Hepatocyte (in vitro differentiated cells): ENCODE data around the gene PLCD3. TPM values are rescaled to one million over a fixed set of nuclear protein-coding genes. Genes with fewer than 3 reads are reported as not detected.

Experiments used
- DNase-seq: peaks from one replicate; pipeline ENCODE4 v3.0.0-alpha.2; 2016; ENCODE audit warnings: low spot score
- H2AFZ ChIP-seq: fragments of 200-600 bp; sonication (generic); 2 replicates; pipeline ENCODE4 v1.6.0; 2016; ENCODE audit warnings: antibody characterized with exemption, mild to moderate bottlenecking
- H3K27ac ChIP-seq: fragments of 200-600 bp; sonication (generic); 2 replicates; pipeline ENCODE4 v1.5.1; 2016; ENCODE audit warnings: mild to moderate bottlenecking
- H3K27me3 ChIP-seq: fragments of 200-600 bp; sonication (generic); 2 replicates; pipeline ENCODE4 v1.6.1; 2016
- H3K36me3 ChIP-seq: fragments of 200-600 bp; sonication (generic); replicated peaks from 2 replicates; pipeline ENCODE4 v1.5.1; 2016; ENCODE audit warnings: low read depth; ENCODE audit not compliant: insufficient read depth
- H3K4me1 ChIP-seq: fragments of 200-600 bp; sonication (generic); 2 replicates; pipeline ENCODE4 v1.5.1; 2016; ENCODE audit warnings: mild to moderate bottlenecking, moderate library complexity; ENCODE audit not compliant: insufficient read depth
- H3K4me2 ChIP-seq: fragments of 200-600 bp; sonication (generic); 2 replicates; pipeline ENCODE4 v1.6.0; 2016
- H3K4me3 ChIP-seq: fragments of 200-600 bp; sonication (generic); 2 replicates; pipeline ENCODE4 v1.5.1; 2016; ENCODE audit warnings: mild to moderate bottlenecking
- H3K79me2 ChIP-seq: fragments of 200-600 bp; sonication (generic); 2 replicates; pipeline ENCODE4 v1.6.0; 2017; ENCODE audit warnings: mild to moderate bottlenecking
- H3K9me2 ChIP-seq: fragments of 200-600 bp; sonication (generic); replicated peaks from 2 replicates; pipeline ENCODE4 v1.6.0; 2017; ENCODE audit warnings: mild to moderate bottlenecking; ENCODE audit not compliant: insufficient read depth
- H3K9me3 ChIP-seq: fragments of 200-600 bp; sonication (generic); 2 replicates; pipeline ENCODE4 v1.5.1; 2016; ENCODE audit warnings: low read depth, mild to moderate bottlenecking
- H4K20me1 ChIP-seq: fragments of 200-600 bp; sonication (generic); 2 replicates; pipeline ENCODE4 v1.6.0; 2016; ENCODE audit warnings: mild to moderate bottlenecking; ENCODE audit not compliant: insufficient read depth, poor library complexity, severe bottlenecking
- EZH2 ChIP-seq: fragments of 200-600 bp; sonication (generic); IDR thresholded peaks from 2 replicates; pipeline ENCODE4 v1.6.1; 2016; ENCODE audit warnings: antibody characterized with exemption, mild to moderate bottlenecking, borderline replicate concordance
- EZH2phosphoT487 ChIP-seq: fragments of 200-600 bp; sonication (generic); IDR thresholded peaks from one replicate; pipeline ENCODE4 v1.6.1; 2018; ENCODE audit warnings: antibody characterized with exemption, mild to moderate bottlenecking, low read depth, moderate library complexity; ENCODE audit not compliant: unreplicated experiment, severe bottlenecking
- WGBS: methylation state at CpG from one replicate; pipeline ENCODE4 v1.1.6; 2016; ENCODE audit warnings: low lambda C conversion rate; ENCODE audit errors: missing lambda C conversion rate; 5-methylcytosine and 5-hydroxymethylcytosine counted together
- polyA plus RNA-seq: library from polyadenylated mRNA; unstranded; fragments of >200 nt; fragmentation: Nextera tagmentation; extraction: Ambion mirVana; gene quantifications from 2 replicates; pipeline ENCODE4 v1.2.1, GENCODE V29; 2016
- total RNA-seq: library from RNA; depleted of rRNA; stranded (reverse); fragments of >200 nt; gene quantifications from 2 replicates; pipeline ENCODE4 v1.2.3, GENCODE V29; 2014
- TF ChIP-seq, protein P1 (sequence below): fragments of 200-600 bp; sonication (generic); IDR thresholded peaks from 2 replicates; pipeline ENCODE4 v1.5.1; 2016; ENCODE audit warnings: antibody characterized with exemption, mild to moderate bottlenecking; ENCODE audit not compliant: poor library complexity

The PLCD3 gene
- total and polyA plus RNA-seq, 2 experiments from 2014 or later: 41.8 to 69.7 TPM

DNA sequence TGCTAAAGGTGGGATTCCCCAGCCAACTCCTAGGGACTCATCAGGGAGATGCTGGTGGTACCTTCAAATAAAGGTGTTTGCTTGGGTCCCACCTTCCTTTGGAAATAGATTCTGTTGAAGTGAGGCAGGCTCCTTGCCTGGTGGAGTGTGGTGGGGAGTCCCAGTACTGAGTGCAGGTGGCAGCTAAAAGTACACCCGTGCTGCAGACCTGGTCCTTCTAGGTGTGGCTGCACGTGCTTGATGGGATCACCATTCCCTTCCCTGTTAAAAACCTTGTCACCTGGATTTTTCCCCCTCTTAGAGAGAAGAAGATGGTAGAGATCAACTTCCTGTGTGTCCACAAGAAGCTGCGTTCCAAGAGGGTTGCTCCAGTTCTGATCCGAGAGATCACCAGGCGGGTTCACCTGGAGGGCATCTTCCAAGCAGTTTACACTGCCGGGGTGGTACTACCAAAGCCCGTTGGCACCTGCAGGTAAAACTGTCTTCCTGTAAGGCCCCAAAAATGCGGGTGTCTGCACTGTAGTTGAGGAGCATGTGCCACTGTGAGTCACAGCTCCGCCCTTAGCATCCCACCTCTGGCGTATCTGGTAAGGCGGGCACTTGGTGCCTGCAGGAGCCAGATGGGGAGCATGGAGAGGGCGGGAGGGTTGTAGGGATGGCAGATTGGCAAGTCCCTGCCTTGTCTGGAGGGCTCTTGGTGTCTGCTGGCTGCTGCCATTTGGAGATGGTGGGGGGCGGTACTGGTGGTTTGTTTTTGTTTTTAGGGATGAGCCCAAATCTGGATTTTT, 34.0 kb downstream of the PLCD3 start:
- Histone ChIP-seq H3K4me3 (no peak overlapping the region), H4K20me1 (no peaks in the 10 kb centered on the region), H3K27ac (peak overlapping the region; percentile 9), H3K4me2 (no peak overlapping the region), H3K9me2 (no peaks in the 10 kb centered on the region), H3K27me3 (no peaks in the 10 kb centered on the region), H3K79me2 (peaks cover 3% of the 10 kb centered on the region), H2AFZ (no peak overlapping the region), H3K36me3 (no peaks in the 10 kb centered on the region), H3K4me1 (peaks cover 34% of the 10 kb centered on the region), H3K9me3 (no peaks in the 10 kb centered on the region)
- 91% methylated on average over 13 of the region's 13 CpGs for WGBS
- TF ChIP-seq EZH2phosphoT487 (no peak), EZH2 (no peak)
- TF ChIP-seq, protein P1, sequence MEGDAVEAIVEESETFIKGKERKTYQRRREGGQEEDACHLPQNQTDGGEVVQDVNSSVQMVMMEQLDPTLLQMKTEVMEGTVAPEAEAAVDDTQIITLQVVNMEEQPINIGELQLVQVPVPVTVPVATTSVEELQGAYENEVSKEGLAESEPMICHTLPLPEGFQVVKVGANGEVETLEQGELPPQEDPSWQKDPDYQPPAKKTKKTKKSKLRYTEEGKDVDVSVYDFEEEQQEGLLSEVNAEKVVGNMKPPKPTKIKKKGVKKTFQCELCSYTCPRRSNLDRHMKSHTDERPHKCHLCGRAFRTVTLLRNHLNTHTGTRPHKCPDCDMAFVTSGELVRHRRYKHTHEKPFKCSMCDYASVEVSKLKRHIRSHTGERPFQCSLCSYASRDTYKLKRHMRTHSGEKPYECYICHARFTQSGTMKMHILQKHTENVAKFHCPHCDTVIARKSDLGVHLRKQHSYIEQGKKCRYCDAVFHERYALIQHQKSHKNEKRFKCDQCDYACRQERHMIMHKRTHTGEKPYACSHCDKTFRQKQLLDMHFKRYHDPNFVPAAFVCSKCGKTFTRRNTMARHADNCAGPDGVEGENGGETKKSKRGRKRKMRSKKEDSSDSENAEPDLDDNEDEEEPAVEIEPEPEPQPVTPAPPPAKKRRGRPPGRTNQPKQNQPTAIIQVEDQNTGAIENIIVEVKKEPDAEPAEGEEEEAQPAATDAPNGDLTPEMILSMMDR: no peak
- DNase-seq: peak; percentile 3

DNA sequence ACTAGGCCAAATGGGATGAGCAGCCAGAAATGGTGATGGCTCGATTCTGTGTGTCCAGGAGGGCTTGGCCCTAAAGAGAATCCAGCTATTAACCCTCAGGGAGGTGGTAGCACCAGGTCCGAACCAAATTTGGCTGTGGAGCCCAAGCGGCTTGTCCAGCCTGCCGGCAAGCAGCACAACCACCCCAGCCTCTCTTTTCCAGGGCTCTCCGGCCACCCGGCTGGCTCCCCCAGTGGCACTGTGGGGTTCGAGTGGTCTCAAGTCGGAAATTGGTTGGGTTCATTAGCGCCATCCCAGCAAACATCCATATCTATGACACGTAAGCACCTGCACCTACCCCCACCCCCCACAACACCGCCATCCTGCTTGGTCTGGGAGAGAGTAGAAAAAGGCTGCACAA, 35.4 kb downstream of the PLCD3 start:
- no peak overlapping the region for H3K4me2 ChIP-seq
- no peaks in the 10 kb centered on the region for H3K9me3 ChIP-seq
- H3K9me2 ChIP-seq: no peaks in the 10 kb centered on the region
- H3K27me3 ChIP-seq: no peaks in the 10 kb centered on the region
- peaks cover 29% of the 10 kb centered on the region for H3K4me1 ChIP-seq
- no peaks in the 10 kb centered on the region for H3K36me3 ChIP-seq
- no peak overlapping the region for H3K27ac ChIP-seq
- peaks cover 3% of the 10 kb centered on the region for H3K79me2 ChIP-seq
- no peaks in the 10 kb centered on the region for H4K20me1 ChIP-seq
- no peak overlapping the region for H3K4me3 ChIP-seq
- DNase-seq: peak; percentile 6
- 95% methylated on average over 11 of the region's 11 CpGs for WGBS
- no peak overlapping the region for H2AFZ ChIP-seq
- TF ChIP-seq, protein P1: no peak
- TF ChIP-seq EZH2phosphoT487: no peak
- TF ChIP-seq EZH2: no peak

DNA sequence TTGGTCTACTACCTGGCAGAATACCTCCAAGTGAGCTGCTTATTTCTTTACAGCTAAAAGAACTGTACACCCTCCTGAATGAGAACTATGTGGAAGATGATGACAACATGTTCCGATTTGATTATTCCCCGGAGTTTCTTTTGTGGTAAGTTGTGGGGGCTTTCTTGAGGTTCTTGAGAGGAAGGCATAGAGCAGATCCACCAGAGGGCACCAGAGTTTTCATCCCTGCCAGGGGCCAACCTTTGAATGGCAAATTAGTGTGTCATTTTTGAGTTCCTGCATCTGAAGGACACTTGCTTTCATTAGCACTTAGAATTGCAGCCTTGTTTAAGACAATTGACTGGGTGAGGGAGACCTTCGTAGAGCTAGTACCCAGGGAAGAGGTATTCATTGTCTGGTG, 36.2 kb downstream of the PLCD3 start:
- Histone ChIP-seq H3K27ac (no peak overlapping the region), H3K4me2 (no peak overlapping the region), H3K4me1 (peaks cover 21% of the 10 kb centered on the region), H3K36me3 (no peaks in the 10 kb centered on the region), H4K20me1 (no peaks in the 10 kb centered on the region), H3K79me2 (peaks cover 5% of the 10 kb centered on the region), H3K9me3 (no peaks in the 10 kb centered on the region), H3K27me3 (no peaks in the 10 kb centered on the region), H3K9me2 (no peaks in the 10 kb centered on the region), H3K4me3 (no peak overlapping the region), H2AFZ (no peak overlapping the region)
- no peak for TF ChIP-seq EZH2
- TF ChIP-seq, protein P1: peak; percentile 51
- DNase-seq: peak; percentile 40
- WGBS: 89% methylated on average over 3 of the region's 3 CpGs
